Ammon's horn (tissue), 1 donor: Measurements from ENCODE around the gene GOLM1.

ENCODE experiments used
- DNase-seq: peaks from one replicate; pipeline ENCODE4 v3.0.0-alpha.2; 2016; ENCODE audit warnings: low spot score

GOLM1 gene

DNA sequence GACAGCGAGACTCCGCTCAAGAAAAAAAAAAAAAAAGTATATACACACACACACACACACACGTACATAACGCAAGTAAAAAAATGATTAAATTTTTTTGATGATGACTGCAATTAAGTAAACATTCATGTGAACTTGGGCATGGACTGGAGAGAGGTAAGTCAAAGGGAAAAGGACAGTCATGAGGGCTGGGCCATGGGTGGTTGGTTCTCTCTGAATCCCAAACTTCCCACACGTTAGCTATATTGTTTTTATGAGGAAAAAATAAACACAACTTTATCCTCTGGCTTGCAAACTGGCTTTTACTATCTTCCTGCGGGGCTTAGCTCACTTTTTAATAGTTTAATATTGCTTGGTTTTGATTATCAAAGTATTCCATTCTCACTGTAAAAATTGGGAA is 53.7 kb downstream of the GOLM1 start:
- DNase-seq = no peak

DNA sequence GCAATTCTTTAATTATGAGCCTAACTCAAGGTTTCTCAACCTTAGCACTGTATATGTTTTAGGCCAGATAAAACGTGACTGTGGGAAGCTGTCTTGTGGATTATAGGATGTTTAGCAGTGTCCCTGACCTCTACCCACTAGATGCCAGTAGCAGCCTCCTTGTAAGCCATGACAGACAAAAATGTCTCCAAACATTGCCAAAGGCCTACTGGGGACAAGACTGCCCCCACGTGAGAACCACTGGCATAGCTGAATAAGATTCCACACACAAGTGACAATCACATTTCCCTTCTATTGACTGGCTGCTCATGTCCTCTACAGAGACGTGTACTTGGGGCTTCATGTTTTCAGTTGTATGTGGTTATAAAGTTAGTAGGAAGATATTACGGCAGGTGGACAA is 55.4 kb downstream of the GOLM1 start:
- DNase-seq = no peak

DNA sequence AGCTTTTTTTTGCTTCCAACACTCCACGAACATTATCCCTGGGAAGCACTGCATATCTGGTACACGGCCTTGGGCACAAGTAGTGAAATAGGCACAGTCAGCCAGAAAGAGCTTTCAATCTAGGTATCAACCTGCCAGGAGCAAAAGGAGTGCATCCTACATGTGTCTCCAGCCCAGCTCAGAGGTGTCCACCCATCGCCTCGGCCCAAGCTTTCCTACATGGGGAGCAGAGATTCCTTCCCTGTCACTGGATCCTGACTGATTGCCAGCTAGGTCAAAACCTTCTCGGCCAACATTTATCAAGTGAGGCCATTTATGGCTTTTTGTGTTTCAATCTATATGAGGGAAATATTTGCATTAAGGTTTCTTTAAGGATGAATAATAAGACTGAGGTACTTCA is 55.8 kb downstream of the GOLM1 start:
- DNase-seq = no peak

DNA sequence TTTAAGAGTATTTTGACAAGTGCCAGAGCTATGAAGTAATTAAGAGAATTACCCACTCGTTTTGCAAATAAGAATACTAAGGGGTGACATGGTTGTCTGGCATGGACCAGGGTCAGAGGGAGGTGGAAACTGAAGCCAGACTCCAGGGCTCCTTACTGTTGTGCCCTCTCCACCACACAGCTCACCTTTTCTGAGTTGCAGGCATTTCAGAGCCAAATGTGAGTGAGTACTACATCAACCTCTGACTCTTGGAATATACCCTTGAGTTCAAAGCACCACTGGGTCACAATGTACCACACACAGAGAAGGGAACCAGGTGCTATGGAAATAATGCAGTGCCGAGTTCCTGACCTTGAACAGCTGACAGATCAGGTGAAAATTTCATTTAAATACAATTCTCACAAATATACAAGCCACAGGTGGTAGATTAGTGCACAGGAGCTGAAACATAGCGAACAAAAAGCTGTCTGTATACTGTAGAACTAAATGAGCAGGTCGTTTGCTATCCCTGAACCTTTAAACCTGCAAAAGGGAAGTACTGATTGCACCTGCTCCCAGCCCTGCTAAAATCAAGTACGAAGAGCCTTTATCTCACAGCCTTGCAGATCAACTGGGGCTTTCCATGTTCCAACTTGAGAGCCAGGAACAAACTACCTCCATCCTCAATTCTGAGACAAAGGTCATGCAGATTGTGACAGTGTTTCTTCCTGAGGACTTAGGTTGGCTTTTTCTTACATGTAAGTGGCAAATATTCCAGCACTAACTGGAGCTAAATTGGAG is 57.0 kb downstream of the GOLM1 start:
- no peak for DNase-seq

DNA sequence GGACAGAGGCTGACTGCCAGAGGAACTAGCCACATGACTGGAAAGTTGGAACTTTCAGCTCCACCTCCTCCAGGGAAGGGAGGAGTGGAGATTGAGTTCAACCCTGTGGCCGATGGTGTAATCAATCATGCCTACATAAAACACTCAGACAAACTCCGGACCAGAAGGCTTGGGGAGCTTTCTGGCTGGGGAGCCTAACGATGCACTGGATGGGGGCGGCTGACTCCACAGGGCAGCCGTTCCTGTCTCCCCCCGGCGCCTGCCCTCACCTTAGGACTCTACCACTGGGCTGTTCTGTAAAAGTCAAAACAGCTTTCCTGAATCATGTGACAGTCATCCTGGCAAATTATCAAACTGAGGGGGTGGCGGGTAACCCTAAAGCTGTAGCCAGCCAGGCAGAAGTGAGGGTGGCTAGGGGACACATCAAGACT is 58.0 kb downstream of the GOLM1 start:
- DNase-seq = no peak

DNA sequence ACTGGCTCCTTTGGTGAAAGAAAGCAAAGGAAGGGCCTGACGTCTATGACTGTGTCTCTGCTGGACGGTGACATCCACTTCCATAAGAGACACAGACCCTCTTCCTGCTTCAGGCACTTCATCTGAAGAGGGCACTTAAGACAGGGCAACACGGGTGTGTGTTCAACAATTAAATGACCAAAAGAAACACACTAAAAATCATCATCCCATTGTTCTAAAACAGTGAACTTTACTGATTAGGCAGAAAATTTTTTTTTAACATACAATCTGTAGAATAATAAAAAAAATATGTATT is 58.5 kb downstream of the GOLM1 start:
- DNase-seq = no peak

DNA sequence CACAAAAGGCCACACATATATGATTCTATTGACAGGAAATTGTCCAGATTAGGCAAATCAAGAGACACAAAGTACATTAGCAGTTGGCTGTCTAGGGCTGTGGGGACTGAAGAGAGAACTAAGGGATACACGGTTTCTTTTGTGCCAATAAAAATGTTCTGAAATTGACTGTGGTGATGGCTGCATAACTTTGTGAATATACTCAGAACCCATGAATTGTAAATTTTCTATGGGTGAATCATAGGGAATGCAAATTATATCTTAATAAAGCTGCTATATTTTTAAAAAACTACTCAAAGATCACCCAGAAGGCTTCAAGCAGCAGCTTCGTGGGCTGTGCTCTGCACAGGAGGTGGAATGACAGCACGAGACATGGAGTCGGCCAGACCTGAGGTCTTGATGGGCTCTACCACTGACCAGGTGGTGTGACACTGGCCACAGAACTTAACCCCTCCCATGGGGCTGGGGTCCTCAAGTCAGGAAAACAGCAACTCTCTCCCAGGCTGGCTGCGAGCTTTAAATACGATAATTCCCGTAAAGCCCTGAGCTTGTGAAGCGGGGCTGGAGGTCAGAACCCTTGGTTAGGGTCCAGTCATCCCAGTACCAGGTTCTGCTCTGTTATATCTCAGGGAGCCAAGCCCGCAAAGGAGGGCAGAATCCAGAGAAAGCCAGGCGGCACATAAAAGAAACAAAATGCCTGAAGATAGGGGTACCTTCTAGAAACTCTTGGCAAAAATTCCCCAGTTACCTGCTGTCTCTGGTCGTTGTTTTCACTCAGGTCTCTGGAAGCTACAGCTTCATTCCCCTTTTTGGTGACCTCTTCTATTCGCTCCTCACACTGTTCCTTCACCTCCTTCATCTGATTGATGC is 59.1 kb downstream of the GOLM1 start:
- DNase-seq = no peak

DNA sequence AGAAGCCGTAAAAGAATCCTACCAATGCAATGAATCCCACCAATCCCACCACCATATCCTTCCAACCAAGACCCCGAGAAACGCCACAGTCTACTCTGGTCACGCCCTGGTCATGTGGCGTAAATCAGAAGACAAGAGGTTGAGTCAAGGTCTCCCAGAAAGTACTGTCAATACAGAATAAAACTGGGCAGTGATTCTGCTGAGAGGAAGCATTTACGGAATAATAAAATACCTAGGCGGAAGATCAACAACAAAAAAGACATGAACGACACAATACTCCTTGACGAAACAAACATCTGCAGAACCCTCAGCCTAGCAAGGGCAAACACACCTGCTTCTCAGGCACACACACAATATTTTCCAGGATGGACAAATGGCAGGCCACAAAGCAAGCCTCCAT is 62.8 kb downstream of the GOLM1 start:
- DNase-seq = no peak

DNA sequence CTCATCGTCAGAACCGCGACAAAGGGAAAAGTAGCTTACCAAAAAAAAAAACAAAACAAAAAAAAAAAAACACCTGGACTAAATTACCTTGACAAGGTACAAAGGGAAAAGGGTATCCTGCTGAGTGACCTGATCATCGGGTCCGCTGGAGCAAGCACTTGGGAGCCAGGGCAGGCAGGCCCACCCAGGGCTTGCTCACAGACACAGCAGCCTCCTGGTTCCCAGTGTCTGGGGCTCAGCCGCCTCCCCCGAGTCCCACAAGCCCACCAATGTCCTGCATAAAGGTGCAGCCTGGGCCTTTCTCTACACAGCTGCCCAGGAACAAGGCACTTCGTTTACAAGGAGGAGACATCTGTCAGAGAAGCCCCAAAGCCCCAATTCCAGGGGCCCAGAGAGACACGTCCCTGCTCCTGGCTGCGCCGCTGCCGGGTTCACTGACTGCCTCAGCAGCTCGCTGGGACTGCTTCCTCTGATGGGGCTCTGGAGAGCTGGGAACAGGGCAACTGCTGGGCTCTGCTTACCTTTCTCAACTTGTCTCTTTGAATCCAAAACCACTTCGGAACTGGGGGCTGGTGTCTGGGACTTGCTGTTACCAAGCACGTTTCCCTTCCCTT is 63.4 kb downstream of the GOLM1 start:
- DNase-seq = no peak

DNA sequence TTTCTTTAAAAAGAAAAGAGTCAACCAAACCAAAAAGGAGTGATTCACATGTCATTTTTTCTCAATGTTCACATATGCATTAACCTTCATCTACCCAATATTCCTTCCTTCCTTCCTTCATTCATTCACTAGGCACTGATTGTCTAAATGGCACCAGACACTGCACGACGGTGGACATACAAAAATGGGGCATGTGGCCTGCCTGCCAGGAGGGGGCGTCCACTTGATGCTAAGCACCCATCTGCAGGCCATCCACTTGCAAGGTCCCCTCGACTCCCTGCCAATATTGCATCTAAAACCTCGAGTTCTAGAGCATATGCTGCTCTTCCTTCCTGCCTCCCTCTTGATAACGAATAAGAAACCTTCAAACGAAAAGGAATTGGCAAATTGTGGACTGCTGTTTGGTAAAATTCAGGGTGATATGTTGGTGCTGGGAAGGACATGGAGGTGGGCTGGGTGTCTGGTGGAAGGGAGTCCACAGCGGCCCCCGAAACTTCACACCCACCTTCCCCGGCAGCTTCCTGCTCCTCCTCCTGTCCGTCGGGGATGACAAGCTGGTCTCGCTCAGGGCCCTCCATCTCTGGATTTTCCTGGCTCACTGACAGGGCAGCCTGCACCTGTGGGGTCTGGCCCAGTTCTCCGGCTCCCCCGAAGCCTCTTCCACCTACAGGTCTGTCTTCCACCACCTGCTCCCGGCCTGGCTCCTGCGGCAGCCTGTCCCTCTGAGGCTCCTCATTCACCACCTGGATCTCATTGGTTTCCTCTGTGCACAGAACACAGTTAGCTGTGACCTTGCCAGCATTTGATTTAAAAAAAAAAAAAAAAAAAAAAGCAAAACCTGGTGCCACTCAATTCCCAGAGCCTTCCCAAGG is 64.3 kb downstream of the GOLM1 start:
- peak; percentile 48 for DNase-seq

DNA sequence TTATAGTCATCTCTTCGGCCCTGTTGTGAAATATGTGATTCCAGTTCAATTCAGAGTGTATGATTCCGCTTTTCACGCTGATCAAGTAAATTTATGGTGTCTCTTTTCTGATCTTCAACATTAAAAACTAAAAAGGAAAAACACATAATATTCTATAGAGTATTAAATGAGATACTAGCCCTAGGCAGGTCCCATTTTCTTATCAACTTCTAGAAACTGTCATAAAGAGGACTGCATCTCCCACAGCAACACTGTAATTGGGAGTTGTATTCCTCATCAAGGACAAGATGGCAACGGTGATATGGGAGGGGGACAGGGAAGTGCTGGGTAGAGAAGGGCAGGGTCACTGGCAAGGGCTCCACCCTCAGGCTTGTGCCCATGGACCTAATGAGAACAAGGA is 71.6 kb downstream of the GOLM1 start:
- DNase-seq = no peak

DNA sequence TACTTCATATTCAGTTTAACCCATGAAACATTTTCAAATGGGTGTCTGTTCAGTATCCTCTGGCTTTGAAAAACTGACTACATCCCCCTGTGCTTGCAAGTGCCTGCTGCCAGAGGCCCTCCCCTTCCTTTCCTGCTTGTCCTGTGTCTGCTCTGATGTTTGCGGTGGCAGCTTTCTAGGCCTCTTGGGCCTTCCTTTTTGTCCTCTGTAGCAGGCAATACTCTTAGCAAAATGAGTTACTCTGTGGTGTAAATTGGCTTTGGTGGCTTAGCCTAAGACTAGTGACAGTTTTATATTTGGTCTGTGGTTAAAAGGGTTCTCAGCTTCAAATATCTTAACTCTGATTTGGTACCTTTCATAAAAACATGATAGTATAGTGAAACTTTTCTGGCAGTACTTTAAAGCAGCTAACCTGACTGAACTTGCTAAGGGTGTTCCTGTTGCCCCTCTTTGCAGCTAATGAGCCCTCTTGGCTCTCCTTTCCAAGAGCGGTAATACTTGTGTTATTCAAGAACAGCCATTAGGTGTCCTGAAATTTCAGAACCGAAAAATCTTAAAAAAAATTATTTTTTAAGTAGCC is 76.6 kb downstream of the GOLM1 start:
- DNase-seq = no peak

DNA sequence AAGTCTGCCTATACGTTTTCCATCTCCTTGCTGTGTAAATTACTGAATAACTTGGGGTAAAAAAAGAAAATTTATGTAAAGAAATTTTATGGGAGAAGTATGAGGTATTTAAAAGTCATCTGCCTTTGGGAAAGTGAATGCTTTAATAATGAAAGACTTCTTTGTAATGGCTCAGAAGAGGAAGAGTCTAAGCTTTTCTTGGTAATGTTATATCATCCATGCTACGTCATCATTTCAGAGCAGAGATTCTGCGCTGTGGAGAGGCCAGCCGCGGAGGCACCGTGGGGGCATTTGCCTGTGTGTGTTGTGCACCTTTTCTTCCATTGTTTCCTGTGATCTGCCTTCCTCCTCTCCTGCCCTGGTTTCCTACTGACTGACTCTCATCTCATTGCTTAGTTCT is 78.2 kb downstream of the GOLM1 start:
- no peak for DNase-seq

DNA sequence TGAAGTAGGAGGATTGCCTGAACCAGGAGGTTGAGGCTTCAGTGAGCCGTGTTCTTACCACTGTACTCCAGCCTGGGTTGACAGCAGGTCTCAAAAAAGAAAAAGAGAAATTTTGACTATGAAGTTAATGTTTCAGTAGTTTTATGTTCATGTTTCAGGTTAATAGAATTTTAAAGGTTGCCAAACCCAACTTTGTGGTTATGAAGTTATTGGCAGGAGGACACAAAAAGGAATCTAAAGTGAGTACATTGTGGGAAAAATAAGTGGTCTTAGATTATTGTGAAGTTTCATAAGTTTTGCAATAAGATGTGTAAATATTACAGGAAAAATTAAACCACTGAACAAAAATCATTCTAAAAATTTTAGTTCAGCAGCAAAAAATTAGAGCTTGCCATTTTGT is 78.6 kb downstream of the GOLM1 start:
- DNase-seq = no peak

DNA sequence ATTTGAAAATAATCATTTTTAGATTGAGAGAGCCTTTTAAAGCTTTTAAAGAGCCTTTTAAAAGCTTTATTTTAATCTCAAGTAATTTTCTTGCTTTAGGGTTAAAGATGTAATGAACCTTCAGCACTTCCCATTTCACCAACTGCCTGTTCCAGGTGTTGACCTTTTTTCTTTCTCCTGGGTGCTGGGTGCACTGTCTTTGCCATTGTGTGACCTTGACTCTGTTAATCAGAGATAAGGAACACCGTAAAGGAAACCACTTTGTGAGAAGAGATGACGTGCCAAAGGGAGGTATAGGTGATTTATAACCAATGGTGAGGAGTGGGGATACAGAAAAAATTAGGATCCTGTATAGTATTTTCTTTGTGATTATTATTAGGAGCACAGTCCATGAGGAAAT is 90.2 kb downstream of the GOLM1 start:
- no peak for DNase-seq

DNA sequence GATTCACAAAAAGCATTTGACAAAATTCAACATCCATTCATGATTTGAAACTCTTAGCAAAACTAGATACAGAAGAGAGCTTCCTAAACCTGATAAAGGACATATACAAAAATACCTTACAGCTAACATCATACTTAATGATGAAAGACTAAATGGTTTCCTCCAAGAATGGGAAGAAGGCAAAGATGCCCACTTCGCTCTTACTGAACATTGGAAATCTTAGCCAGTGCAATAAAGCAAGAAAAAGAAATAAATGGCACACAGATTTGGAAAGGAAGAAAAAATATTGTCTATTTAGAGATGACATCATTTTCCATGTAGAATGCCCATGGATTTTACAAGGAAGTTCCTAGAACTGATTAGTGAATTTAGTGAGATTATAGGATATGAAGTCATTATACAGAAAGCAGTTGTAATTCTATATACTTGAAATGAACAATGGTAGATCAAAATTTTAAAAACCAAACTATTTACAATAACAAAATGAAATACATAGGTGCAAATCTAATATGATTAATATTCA is 94.0 kb downstream of the GOLM1 start:
- DNase-seq = no peak

DNA sequence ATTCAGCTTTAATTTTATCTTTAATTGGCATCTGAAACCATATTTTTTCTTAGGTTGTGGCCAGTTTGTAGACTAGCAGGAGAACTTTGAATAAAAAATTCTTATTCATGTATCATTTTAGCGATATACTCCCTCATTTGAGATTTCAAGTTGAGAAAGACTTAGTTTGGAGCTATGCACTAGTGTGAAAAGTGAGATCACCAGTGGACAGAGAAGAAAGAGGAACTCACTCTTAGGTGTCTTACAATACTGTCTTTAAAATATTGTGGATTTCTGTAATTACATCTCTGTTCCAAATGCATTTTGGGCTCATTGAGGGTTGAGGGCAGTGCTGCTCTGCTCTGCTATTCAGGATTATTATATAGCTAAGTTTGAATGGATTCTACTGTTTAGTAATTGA is 103.8 kb downstream of the GOLM1 start:
- no peak for DNase-seq

DNA sequence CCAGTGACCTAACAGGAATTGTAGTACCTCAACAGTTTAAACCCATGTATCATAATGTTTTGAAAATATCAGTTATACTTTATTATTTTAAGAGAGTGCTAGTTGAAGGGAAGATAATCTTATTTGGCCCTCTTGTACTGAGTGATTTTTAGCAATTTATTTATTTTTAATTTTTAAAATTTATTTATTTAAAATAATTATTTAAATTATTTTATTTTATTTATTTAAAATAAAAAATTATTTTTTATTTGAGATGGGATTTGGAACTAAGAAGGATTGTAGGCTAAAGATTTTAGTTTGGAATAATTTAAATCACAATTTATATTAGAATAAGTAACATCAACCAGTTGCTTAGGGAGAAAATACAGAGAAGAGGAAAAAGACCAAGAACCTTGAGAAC is 104.3 kb downstream of the GOLM1 start:
- DNase-seq = no peak

DNA sequence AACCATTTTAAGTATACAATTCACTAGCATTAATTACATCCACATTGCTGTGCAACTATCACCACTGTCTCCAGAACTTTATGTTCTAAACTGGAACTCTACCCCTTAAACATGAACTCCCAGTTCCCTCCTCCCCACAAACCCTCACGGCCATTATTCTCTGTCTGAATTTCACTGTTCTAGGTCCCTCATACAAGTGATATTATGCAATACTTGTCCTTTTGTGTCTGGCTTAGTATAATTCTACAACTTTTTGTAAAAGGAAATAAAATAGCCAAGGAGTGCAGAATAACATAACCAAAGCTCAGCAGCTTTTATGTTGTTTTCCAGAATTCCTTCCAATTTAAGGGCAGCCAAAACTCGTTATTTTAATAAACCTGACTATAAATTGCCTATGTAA is 105.2 kb downstream of the GOLM1 start:
- no peak for DNase-seq

DNA sequence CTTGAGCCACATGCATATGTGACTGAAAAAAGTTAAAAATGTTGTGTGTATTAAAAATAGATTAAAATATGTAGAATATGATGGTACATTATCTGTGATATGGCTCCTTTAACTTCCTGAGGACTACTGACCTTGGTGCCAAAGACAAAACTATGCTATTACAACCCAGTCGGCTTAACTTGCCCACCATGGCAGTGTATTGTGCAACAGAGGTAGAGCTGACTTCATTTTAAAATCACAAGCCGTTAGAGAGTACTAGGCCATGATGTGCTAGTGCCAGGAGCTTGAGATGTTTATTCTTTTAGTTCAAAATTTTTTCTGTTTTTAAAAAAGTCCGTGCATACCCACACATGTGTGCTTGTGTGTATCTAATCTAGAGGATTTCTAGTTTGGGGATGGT is 112.1 kb downstream of the GOLM1 start:
- DNase-seq = no peak

DNA sequence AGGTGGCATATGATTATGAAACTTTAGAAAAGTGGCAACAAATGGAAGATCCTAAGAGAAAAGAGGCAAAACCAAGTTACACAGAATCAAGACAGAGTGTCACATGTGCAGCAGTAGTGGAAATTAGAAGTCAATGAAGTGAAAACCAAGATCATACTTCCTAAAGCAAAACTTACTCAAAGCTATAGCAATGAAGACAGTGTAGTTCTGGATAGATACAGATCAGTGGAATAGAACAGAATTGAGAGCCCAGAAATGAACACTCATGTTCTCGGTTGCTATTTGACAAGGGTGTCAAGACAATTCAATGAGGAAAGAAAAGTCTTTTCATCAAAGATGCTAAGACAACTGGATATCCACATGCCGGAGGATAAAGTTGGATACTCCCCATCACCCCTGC is 114.9 kb downstream of the GOLM1 start:
- DNase-seq = no peak

DNA sequence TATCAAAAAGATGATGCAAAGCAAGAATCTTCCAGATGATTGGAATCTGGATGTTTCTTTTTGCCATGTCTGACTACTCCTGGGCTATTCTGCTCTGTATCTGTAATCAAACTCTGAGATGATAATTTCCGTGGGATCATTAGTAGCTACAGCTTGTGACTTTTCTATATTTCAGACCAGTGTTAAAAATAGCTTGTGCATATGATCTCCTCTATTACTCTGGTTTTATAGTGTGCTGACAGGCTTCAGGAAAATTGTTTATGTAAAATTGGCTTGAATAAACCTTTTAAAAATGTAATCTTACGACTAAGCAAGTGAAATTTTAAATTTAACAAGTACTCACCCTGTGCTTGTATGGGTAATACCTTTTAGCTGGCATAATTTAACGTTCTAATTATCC is 118.0 kb downstream of the GOLM1 start:
- DNase-seq = no peak
